GM21786 (cell line): ENCODE measurements around the gene ARHGAP24.

Experiments used
- ATAC-seq: cut with Tn5 transposase; IDR thresholded peaks from one replicate; pipeline ENCODE4 v1.9.1; 2021; ENCODE audit not compliant: unreplicated experiment

The ARHGAP24 gene

DNA sequence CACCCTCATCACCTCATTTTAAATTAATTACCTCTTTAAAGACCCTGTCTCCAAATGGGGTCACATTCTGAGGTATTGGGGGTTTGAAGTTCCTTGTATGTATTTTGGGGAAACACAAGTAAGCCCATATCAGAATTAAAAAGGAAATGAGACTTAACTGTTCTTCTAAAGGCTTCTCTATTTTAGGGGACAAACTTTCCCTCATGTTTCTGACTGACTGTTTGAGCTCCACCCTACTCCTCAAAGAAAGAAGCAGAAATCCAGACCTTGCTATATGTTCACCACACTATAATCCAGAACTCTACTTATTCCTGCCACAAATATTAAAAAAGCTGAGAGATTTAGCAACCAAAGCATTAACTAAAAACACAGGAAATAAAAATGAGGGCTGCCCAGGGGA lies 258.8 kb downstream of the ARHGAP24 start:
- no peak for ATAC-seq

DNA sequence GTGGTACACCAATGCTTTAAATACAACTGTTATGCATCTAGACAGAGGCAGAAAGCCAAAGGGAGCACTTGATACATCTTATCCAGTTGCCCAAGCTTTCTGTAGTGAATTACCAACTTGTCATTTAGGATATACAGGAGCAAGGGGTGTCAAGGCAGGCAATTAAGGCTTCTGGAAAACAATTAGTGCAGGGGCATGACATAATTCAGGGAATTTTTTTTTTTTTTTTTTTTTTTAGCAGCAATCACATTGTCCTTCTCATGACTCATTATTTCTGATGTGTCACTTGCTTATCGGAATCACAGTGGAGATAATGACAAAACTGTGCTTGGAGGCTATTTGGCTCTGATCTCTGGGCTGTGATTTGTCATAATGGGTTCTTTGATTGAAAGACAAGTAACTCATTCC lies 259.5 kb downstream of the ARHGAP24 start:
- no peak for ATAC-seq

DNA sequence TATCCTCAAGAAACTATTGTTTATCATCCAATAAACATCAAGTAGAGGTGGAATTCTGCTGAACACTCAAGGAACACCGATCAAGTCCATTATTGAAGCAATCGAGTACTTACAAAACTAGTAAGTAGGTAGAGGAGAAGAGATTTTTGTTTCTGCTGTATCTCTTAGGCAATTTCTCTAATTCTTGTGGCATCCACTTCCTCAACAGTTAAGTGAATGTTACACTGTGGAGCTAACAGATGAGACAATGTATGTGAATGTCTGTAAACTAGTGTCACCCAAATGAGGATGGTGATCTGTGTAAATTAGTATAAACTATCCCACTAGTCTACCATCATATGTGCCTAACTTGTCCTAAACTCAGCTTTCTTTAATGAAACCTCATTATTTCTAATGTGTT lies 261.6 kb downstream of the ARHGAP24 start:
- no peak for ATAC-seq

DNA sequence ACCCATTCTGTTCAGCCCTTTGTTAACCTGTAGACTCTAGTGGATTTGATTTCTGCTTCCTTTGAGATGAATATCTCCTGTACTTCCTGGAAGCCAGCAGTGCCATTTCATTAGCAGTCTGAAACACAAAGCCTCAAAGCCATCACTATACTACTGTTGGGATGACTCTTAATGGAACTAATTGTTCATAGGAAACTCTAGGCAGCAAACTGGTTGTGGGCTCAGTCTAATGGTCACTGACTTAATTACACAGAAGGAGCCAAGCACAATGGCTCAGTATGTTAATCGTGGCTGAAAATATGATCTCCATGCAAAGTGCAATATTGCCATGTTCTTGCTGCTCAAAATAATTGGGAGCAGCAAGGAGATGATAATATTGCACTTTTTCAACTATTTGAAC lies 262.3 kb downstream of the ARHGAP24 start:
- no peak for ATAC-seq

DNA sequence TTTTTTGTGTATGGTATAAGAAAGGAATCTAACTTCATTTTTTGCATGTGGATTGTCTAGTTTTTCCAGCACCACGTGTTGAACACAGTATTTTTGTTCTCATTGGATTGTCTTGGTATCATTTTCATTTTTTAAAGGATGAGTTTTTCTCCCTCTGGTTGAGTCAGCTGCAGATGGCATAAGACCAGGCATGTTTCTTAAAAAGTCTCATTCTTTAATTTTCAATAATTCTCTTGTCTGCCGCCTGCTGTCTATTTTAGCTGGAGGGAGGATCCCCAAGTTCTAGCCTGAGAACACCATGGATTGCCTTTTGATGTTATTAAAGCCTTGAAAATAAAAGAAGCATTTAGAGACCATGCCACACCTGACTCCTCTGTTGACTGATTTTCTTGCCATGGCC lies 263.8 kb downstream of the ARHGAP24 start:
- ATAC-seq: no peak

DNA sequence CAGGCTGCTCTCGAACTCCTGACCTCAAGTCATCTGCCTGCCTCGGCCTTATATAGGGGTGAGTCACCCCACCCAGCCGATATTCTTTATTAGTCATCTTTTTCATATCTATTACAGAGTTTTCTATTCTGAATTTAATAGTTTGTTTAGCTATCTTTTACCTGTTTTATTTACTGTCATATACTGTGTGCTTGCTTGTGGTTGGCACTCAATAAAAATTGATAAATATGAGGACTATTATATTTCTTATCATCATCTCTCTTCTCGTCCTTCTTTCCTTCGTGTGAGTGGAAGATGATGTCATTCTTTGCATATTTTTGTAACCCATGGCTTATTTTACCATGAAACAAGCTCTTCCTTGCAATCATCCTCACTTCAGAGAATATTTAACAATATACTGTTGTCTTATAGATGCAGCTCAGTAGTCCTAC lies 265.5 kb downstream of the ARHGAP24 start:
- no peak for ATAC-seq

DNA sequence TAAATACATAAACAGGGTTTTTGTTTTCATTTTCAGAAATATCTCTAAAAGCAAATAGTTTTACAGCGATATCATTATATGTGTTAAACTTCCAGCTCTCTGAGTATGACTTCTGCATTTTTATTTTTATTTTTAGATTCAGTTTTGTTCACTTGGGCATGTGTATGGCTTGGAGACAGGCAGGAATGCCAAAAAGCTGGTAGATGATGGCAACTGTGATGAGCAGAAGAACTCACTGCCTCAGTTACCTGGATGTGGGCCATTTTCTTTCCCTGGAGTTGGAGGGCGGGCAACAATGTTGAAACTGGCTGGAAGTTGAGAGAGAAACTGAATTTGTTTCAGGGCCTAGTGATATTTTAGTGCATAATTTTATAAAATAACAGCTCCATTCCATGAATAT lies 266.4 kb downstream of the ARHGAP24 start:
- no peak for ATAC-seq

DNA sequence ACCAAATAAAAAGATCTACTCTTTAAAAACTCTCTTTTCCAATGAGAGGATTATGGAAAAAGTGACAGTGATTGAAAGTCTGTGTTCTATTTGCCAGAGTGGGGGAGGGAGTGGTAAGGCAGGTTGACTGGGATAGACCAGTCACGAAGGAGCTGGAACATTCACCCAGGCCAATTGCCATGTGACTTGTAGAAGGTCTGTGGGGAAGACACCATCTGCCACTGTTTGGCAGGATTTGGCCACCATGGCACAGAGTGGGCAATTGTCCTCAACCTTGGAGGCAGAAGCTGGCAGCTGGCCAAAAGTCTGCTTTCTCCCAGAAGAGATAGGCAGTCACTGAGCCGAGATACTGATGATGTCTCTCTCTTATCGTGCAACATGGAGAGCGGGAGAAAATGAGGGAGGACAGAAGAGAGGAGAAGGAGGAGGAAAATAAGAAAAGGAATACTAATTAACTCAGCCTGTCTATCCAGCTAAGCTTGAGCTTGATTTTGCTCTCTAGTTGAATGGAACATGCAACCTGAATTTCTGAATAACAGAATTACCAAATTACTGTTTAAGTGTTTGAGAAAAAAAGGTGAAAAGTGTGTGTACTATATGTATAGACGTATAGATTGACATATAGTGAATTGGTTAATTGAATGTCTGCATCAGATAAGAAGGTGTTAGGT lies 267.1 kb downstream of the ARHGAP24 start:
- no peak for ATAC-seq

DNA sequence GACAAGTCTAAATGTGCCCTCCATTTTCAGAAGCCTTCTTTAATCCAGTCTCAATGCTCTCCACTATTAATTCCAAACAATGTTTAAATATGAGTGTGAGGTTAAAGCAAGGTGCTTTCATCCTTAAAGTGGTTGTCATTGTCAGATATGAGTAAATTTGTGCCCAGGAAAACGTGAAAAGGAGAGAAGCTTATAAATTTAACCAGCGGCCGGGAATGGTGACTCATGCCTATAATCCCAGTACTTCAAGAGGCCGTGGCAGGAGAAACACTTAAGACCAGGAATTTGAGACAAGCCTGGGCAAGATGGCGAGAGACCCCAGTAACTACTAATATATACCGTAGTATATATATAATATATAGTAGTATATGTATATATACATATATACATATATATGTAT lies 270.0 kb downstream of the ARHGAP24 start:
- ATAC-seq: no peak

DNA sequence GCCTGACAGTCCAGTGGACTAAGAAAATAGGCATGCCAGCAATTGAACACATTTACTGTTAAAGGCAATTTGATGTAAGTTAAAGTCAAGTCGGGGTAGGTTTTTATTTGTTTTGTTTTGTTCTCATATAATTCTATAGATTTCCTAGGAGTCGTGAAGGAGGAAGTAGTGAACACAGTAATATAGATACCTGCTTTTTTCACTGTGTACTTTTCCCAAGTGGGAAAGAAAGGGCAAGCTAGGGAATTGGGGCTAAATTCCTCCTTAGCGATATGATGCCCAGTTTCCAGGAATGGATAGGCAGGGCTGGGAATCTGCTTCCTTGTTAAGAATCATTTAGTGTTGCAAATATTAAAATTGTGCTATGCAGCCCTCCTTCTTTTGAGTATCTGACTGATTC lies 271.0 kb downstream of the ARHGAP24 start:
- ATAC-seq: no peak

DNA sequence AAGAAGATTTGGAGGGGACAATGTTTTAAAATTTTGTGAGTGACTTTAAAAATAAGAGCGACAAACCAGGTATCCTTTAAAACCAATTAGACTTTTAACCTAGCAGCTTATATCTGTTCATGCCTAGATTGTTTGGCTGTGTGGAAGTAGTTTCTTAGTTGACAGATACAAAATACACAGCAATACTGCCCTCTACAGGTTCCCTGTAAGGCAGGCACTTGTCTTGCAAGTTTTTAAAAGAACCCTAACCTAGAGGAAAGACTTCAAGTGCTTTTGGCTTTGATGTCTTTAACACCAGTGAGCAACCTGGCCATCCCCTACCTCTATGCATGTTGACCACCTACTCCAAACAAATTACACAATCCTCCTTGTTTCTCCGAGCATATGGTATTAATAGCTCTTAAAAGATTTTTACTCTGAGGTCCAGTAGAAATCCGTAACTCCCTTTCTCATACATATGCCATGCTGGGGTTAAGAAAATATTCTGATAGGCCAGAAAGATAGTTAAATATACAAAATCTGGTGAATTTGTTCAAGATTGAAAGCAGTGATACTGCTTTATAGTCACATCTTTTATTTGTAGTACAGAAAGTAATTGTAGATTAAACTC lies 273.0 kb downstream of the ARHGAP24 start:
- peak; percentile 68 for ATAC-seq

DNA sequence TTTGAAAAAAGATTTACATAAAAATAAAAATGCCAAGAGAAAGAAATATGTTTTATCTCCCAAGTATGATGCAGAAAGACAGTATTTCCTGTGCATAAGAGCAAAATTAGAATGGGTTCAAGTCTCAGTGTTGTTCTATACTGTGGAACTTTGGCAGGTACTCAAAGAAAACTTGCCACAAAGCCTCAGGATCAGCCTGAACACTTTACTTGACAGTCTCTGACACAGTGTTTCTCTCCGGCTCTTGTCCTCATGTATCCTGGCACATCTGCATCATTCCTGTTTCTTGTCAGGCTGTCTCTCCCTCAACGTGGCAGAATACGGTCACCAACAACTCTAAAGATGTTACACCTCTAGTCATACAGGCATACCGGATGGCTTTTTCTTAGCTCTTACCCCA lies 273.7 kb downstream of the ARHGAP24 start:
- ATAC-seq: no peak

DNA sequence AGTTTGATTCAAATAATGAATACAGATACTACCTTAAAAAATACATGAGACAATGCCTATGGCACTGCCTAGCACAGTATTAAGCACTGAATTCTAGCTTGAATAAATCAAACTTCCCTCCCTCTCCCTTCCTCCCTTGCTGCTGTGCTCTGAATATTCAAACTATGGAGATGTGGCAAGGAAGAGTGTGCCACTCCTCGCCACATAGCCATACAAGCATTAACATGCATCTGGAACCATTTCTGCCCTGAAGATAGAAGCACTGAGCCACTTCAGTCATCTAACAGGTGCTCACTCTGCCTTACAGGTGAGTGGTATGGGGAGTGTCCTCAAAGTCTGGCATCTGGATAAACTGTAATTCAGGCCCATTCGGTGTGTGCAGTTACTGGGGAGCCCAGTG lies 276.9 kb downstream of the ARHGAP24 start:
- ATAC-seq: no peak

DNA sequence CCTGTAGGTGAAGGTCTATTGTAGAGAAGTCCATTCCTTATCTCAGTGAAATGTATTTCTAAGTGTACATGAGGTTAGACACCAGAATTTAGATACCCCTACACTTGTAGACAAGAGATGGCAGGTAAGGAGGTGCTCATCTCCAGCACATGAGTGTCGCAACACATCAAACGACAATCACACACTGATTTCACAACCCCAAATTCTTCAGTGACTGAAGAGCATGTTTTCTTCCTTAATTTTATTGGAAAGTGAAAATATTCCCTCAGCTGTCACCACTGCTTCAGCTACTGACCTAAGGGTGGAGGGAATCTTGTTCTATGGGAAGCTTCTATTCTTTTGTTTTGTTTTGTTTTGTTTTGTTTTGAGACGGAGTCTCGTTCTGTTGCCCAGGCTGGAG lies 280.3 kb downstream of the ARHGAP24 start:
- no peak for ATAC-seq

DNA sequence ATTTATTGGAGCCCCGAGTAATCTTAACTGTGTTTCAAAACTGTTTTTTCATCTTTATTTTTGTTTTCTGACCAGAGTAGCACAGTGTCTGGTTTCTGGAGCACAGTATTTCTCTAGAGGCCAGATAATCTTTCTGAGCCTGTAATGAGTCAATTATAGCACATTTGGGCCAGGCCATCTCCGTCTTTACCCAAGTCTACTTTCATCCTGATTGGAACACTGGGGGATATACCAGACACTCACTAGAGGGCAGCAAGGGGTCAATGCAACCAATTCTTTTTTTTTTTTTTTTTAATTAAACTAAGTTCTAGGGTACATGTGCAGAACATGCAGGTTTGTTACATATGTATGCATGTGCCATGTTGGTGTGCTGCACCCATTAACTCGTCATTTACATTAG lies 282.0 kb downstream of the ARHGAP24 start:
- no peak for ATAC-seq

DNA sequence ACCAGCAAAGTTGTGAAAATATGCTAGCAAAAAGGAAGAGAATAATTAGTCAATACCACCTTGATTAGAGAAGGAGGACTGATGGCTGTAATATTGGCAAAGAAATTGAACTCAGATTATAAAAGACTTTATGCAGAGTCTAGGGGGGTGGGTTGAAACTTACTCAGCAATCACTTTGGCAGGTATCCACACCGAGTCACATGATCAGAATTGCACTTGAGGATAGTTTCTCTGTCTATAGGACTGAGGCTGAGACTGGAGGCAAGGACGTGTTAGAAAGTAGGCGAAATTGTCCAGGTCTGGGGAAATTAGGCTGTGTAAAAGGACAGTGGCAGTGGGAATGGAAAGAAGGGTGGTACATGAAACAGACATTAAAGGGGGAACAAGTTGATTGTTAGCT lies 284.4 kb downstream of the ARHGAP24 start:
- no peak for ATAC-seq

DNA sequence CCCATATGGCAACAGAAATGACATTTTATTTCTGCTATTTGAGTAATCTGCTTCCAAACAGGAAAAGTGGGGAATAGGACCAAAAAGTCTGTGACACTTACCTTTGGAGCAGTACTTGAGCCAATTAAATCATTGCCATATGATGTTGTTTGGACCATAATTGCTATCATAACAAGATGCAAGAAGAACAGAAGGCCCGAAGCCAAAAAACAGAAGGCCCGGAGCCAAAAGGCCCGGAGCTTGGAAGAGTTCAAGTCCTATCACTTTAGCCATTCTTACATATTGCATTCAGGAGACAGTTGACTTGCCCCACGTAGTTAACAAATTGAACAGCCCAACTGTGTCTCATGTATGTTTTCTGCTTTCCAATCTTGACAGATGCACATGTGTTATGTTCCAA lies 285.6 kb downstream of the ARHGAP24 start:
- no peak for ATAC-seq

DNA sequence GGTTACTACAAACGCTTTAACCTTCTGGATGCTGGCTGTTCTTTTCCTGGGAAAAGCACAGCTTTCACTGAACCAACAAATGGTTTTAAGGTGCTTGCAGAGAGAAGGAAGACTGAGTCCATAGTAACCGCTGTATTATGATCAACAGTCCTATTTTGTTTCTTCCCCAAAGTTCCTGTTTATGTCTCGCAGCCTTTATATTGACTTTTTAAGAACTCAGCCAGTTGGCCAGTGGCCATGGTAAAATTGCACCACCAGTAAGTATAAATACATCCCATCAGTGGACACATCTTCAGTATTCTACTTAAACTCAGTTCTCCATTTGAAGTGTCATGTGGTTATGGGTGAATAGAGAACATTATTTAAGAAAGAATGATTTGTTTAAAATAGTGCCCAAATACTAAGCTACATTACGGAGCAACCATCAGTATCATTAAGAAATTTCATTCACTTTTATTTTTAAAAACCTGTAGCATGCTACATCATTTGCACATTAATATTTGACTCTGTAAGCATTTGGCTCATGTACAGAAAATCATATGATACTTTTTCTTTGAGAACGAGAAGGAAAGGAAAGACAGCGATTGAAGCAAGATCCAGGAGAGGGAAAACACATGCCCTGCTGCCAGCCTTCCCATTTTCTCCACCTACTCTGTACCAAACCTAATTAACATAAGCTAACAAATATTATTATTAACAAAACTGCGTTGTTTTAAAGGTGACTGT lies 287.0 kb downstream of the ARHGAP24 start:
- ATAC-seq: no peak

DNA sequence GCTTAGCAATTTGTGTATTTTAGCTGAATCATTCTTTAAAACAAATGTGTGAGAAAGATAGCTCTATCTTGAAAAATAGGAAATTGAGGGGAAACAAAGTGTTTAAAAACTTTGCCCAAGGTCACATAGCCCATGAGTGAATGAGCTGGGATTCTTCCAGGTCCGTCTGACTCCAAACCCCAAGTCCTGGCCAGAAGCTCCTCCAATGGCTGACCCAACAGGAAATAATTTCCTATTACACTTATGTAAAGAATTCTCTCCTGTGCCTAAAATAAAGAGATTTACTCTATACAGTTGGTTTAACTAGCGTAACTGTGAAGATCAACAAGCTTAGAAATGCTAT lies 287.6 kb downstream of the ARHGAP24 start:
- ATAC-seq: no peak

DNA sequence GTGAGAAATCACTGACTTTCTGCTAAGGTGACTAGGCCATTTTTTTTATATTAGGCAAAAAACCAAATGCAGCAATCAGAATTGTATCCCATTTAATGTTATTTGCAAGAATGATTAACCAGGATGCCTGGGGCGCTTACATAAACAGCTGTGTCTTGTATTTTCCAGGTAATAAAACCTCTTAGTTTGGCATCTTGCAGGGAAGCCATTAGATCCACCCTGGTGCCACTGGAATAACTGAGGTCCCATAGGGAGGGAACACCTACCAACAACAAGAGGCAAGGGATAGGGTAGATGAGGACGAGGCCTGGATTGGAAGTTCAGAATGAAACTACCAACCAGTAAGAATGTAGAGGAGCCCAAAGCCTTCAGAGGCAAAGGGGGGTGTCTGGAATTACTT lies 288.3 kb downstream of the ARHGAP24 start:
- ATAC-seq: no peak

DNA sequence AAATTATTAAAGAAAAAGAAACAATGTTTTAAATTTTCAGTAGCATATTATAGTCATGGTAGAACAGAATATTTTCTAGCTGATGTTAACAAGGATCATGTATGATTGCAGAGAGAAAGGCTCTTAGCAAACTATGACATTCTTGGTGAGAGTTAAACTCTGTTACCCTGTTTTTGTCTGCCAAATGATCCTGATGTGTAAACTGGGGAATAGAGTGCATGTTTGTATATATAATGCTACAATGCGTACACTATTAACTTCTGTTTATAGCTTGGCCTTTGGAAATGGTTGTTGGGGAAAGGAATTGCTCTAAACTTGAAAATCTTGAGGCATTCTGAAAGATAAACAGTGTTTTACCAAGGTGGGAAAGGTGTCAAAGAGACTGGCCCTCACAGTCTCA lies 292.7 kb downstream of the ARHGAP24 start:
- ATAC-seq: no peak

DNA sequence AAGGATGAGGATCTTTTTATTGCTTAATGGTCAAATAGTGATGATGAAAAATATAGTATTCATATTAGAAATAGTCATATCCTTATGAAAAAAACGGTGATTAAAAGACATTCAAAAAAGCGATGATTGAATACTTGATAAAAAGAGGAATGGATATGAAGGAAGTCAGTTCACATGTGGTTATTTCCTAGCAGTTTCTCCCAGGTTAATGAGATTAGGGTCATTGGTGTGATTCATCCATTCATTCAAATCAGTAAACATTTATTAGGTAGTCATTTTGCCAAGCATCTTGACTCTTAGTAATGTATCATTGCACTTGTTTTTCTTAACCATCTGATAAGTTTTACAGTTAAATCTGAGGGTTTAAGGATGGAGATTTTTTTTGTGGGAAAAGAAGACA lies 294.1 kb downstream of the ARHGAP24 start:
- ATAC-seq: no peak

DNA sequence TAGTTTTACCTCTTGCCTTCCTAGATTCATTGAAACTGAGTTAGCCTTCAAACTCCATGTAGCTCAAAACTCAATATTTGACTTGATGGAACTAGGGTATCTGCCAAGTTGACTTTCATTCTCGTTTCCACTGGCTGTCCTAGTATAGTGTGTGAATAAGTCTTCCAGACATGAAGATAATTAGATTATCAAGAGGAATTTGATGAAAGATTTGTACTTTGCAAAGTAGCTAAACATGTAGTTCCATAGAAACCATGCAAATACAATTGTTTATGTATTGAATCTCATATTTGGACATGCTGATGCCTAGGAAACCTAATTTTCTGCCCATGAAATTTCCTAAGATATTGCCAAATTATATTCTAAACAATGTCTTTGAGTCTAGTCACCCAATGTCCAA lies 297.5 kb downstream of the ARHGAP24 start:
- no peak for ATAC-seq
